H1 (cell line): ENCODE data around the gene CDC45. TPM values are rescaled to one million over a fixed set of nuclear protein-coding genes. Genes with fewer than 3 reads are reported as not detected.

Experiments
- CTCF ChIA-PET: fragments of 300-600 bp; sonication (Branson Sonifier 250); formaldehyde crosslinking; loops from one replicate; lab custom pipeline; 2021; ENCODE audit not compliant: partially characterized antibody; lab: Charles Lee
- POLR2A ChIA-PET: fragments of 300-600 bp; sonication (Branson Sonifier 250); formaldehyde crosslinking; loops from one replicate; lab custom pipeline; 2021; ENCODE audit warnings: inconsistent platforms; ENCODE audit not compliant: partially characterized antibody; lab: Charles Lee
- DNase-seq, 2 experiments: peaks; one replicate each; pipeline versions ENCODE4 v3.0.0 to v3.0.0-alpha.2; 2010 to 2022; ENCODE audit warnings: low spot score in 2 of 2, low read depth in 1 of 2, mixed read lengths in 1 of 2
- FAIRE-seq: peaks from 2 replicates; lab custom pipeline; 2011; peaks lifted over from hg19 to GRCh38; lab: Jason Lieb, UNC
- H2AFZ ChIP-seq: 2 replicates; pipeline ENCODE4 v1.8.1; 2012; ENCODE audit warnings: low read length, inconsistent platforms
- H2AK5ac ChIP-seq: 2 replicates; pipeline ENCODE4 v1.6.1; 2013; ENCODE audit warnings: low read depth, low read length
- H2BK120ac ChIP-seq: replicated peaks from 2 replicates; pipeline ENCODE3; 2013; ENCODE audit warnings: low read depth, low read length, inconsistent platforms
- H2BK12ac ChIP-seq: 2 replicates; pipeline ENCODE4 v1.6.1; 2013; ENCODE audit warnings: low read depth, low read length
- H2BK15ac ChIP-seq: 2 replicates; pipeline ENCODE4 v1.6.1; 2013; ENCODE audit warnings: low read length
- H2BK20ac ChIP-seq: 2 replicates; pipeline ENCODE4 v1.6.1; 2013; ENCODE audit warnings: low read length
- H2BK5ac ChIP-seq: 2 replicates; pipeline ENCODE4 v1.6.1; 2013; ENCODE audit warnings: low read depth, low read length
- H3K14ac ChIP-seq: 2 replicates; pipeline ENCODE4 v1.6.1; 2013; ENCODE audit warnings: inconsistent platforms; ENCODE audit not compliant: insufficient read length
- H3K18ac ChIP-seq: 2 replicates; pipeline ENCODE4 v1.6.1; 2013; ENCODE audit warnings: low read length; ENCODE audit errors: extremely low read depth
- H3K23ac ChIP-seq: 2 replicates; pipeline ENCODE4 v1.6.1; 2013; ENCODE audit warnings: inconsistent platforms; ENCODE audit not compliant: insufficient read length
- H3K23me2 ChIP-seq: 2 replicates; pipeline ENCODE4 v1.6.1; 2013; ENCODE audit warnings: low read depth, low read length
- H3K27ac ChIP-seq: 2 replicates; pipeline ENCODE4 v1.6.1; 2011; ENCODE audit warnings: low read depth, low read length, inconsistent platforms
- H3K27me3 ChIP-seq, 4 experiments: replicated peaks in 1 of 4; 1 replicate in 1 of 4; 2 replicates in 3 of 4; pipeline versions ENCODE4 v1.6.1 to v1.8.1; 2011 to 2013; ENCODE audit warnings: low read length in 3 of 4, mild to moderate bottlenecking in 3 of 4, inconsistent platforms in 2 of 4, mixed read lengths in 2 of 4, moderate library complexity in 1 of 4; ENCODE audit not compliant: control insufficient read depth in 3 of 4, insufficient read depth in 3 of 4; ENCODE audit errors: extremely low read depth in 1 of 4
- H3K36me3 ChIP-seq, 4 experiments: 2 replicates each; pipeline versions ENCODE4 v1.6.1 to v1.8.1; 2011 to 2013; ENCODE audit warnings: mild to moderate bottlenecking in 4 of 4, low read length in 3 of 4, moderate library complexity in 2 of 4, control low read depth in 1 of 4, inconsistent platforms in 1 of 4; ENCODE audit not compliant: insufficient read depth in 4 of 4, control insufficient read depth in 2 of 4
- H3K4ac ChIP-seq: replicated peaks from 2 replicates; pipeline ENCODE3; 2013; ENCODE audit warnings: low read length, low read depth, mixed read lengths, inconsistent platforms; ENCODE audit not compliant: insufficient read length
- H3K4me1 ChIP-seq, 4 experiments: replicated peaks in 1 of 4; 1 replicate in 1 of 4; 2 replicates in 3 of 4; pipeline versions ENCODE4 v1.6.1 to v1.8.1; 2011 to 2013; ENCODE audit warnings: low read length in 3 of 4, inconsistent platforms in 2 of 4, mixed read lengths in 1 of 4; ENCODE audit not compliant: insufficient read depth in 4 of 4, control insufficient read depth in 3 of 4
- H3K4me2 ChIP-seq, 2 experiments: 2 replicates each; pipeline versions ENCODE4 v1.6.1 to v1.8.1; 2011 to 2013; ENCODE audit warnings: low read depth in 2 of 2, low read length in 2 of 2, control low read depth in 1 of 2, inconsistent platforms in 1 of 2, mild to moderate bottlenecking in 1 of 2; ENCODE audit not compliant: insufficient read depth in 1 of 2
- H3K4me3 ChIP-seq, 4 experiments: fragments of 200-600, 300-600 bp in 1 of 4; sonication (generic), shearing (Covaris generic), sonication (Bioruptor Twin) in 1 of 4; 2 replicates each; pipeline versions ENCODE4 v1.5.1 to v1.8.1; 2011 to 2016; ENCODE audit warnings: low read length in 4 of 4, low read depth in 3 of 4, control low read depth in 2 of 4, inconsistent platforms in 2 of 4, mild to moderate bottlenecking in 2 of 4, mixed read lengths in 1 of 4, moderate library complexity in 1 of 4; ENCODE audit not compliant: insufficient read depth in 2 of 4; ENCODE audit errors: extremely low read depth in 1 of 4
- H3K56ac ChIP-seq: replicated peaks from 2 replicates; pipeline ENCODE3; 2013; ENCODE audit warnings: low read depth, mild to moderate bottlenecking, mixed read lengths, low read length, inconsistent platforms; ENCODE audit not compliant: insufficient read length
- H3K79me1 ChIP-seq: 2 replicates; pipeline ENCODE4 v1.6.1; 2013; ENCODE audit warnings: low read depth, low read length, control low read depth
- H3K79me2 ChIP-seq, 2 experiments: 2 replicates each; pipeline versions ENCODE4 v1.6.1 to v1.8.1; 2012 to 2013; ENCODE audit warnings: low read length in 2 of 2, mild to moderate bottlenecking in 2 of 2, inconsistent platforms in 1 of 2; ENCODE audit not compliant: insufficient read depth in 2 of 2, control insufficient read depth in 1 of 2
- H3K9ac ChIP-seq, 4 experiments: replicated peaks in 1 of 4; 1 replicate in 1 of 4; 2 replicates in 3 of 4; pipeline versions ENCODE4 v1.6.1 to v1.8.1; 2011 to 2013; ENCODE audit warnings: low read depth in 3 of 4, low read length in 3 of 4, control low read depth in 2 of 4, mild to moderate bottlenecking in 2 of 4, moderate library complexity in 2 of 4, inconsistent platforms in 1 of 4; ENCODE audit errors: extremely low read depth in 1 of 4
- H3K9me3 ChIP-seq, 2 experiments: 2 replicates each; pipeline versions ENCODE4 v1.6.1 to v1.8.1; 2012 to 2013; ENCODE audit warnings: mild to moderate bottlenecking in 2 of 2, moderate library complexity in 2 of 2, control low read depth in 1 of 2, inconsistent platforms in 1 of 2, low read depth in 1 of 2, low read length in 1 of 2, mixed read lengths in 1 of 2; ENCODE audit not compliant: insufficient read depth in 2 of 2
- H4K20me1 ChIP-seq, 2 experiments: replicated peaks in 1 of 2; 2 replicates each; pipeline versions ENCODE3 to v1.8.1; 2011 to 2013; ENCODE audit warnings: inconsistent platforms in 2 of 2, low read length in 2 of 2, mild to moderate bottlenecking in 1 of 2; ENCODE audit not compliant: insufficient read depth in 2 of 2, control insufficient read depth in 1 of 2
- H4K5ac ChIP-seq: 2 replicates; pipeline ENCODE4 v1.6.1; 2013; ENCODE audit warnings: low read length, low read depth, mixed read lengths, inconsistent platforms; ENCODE audit not compliant: insufficient read length
- H4K8ac ChIP-seq: 2 replicates; pipeline ENCODE4 v1.8.0; 2013; ENCODE audit warnings: mild to moderate bottlenecking, moderate library complexity, low read length, inconsistent platforms; ENCODE audit not compliant: insufficient read depth; ENCODE audit errors: extremely low read depth
- H4K91ac ChIP-seq: replicated peaks from 2 replicates; pipeline ENCODE3; 2013; ENCODE audit warnings: low read length, mixed read lengths, inconsistent platforms; ENCODE audit not compliant: insufficient read length
- CREB1 ChIP-seq: IDR thresholded peaks from 2 replicates; pipeline ENCODE4 v1.6.1; 2012; ENCODE audit warnings: inconsistent platforms
- JUND ChIP-seq: IDR thresholded peaks from 2 replicates; pipeline ENCODE4 v1.6.1; 2011; ENCODE audit warnings: mild to moderate bottlenecking, improper control_type of control experiment, low read length
- RXRA ChIP-seq: IDR thresholded peaks from 2 replicates; pipeline ENCODE4 v1.6.1; 2011; ENCODE audit warnings: low read depth, mild to moderate bottlenecking, low read length, moderate library complexity; ENCODE audit not compliant: insufficient read depth
- WGBS, 2 experiments: shearing (Covaris generic) in 1 of 2; methylation state at CpG; one replicate each; pipeline versions ENCODE4 v1.1.6 to v1.1.7; 2013 to 2015; ENCODE audit warnings: low lambda C conversion rate in 2 of 2, mixed read lengths in 2 of 2, inconsistent platforms in 1 of 2, low coverage in 1 of 2, missing lambda C conversion rate in 1 of 2; ENCODE audit not compliant: insufficient replicate concordance in 2 of 2, insufficient coverage in 1 of 2, insufficient read length in 1 of 2; ENCODE audit errors: extremely low coverage in 1 of 2, missing lambda C conversion rate in 1 of 2; 5-methylcytosine and 5-hydroxymethylcytosine counted together
- polyA plus RNA-seq, 7 experiments: library from polyadenylated mRNA; depleted of rRNA in 3 of 7; stranded (reverse) in 5 of 7; unstranded in 2 of 7; fragments of >200 nt in 5 of 7; fragments of 200-250 nt in 2 of 7; gene quantifications; 1 replicate in 5 of 7; 2 replicates in 1 of 7; 4 replicates in 1 of 7; pipeline versions ENCODE4 v1.2.1 to v1.2.3, GENCODE V29; 2011 to 2013; ENCODE audit warnings: missing spikeins in 2 of 7, mixed read lengths in 2 of 7
- total RNA-seq: library from RNA; stranded (reverse); fragmentation: NEBNext Ultra II Directional; extraction: Animal tissue kit (Norgen Biotek cat#: 25700); gene quantifications from 2 replicates; pipeline ENCODE4 v1.2.1, GENCODE V29; 2021

CDC45 gene
- total and polyA plus RNA-seq, 2 of the 8 experiments (the other 6 are each of a cell fraction or from before 2014, with no cell fraction given): 31.9 to 37.7 TPM

DNA sequence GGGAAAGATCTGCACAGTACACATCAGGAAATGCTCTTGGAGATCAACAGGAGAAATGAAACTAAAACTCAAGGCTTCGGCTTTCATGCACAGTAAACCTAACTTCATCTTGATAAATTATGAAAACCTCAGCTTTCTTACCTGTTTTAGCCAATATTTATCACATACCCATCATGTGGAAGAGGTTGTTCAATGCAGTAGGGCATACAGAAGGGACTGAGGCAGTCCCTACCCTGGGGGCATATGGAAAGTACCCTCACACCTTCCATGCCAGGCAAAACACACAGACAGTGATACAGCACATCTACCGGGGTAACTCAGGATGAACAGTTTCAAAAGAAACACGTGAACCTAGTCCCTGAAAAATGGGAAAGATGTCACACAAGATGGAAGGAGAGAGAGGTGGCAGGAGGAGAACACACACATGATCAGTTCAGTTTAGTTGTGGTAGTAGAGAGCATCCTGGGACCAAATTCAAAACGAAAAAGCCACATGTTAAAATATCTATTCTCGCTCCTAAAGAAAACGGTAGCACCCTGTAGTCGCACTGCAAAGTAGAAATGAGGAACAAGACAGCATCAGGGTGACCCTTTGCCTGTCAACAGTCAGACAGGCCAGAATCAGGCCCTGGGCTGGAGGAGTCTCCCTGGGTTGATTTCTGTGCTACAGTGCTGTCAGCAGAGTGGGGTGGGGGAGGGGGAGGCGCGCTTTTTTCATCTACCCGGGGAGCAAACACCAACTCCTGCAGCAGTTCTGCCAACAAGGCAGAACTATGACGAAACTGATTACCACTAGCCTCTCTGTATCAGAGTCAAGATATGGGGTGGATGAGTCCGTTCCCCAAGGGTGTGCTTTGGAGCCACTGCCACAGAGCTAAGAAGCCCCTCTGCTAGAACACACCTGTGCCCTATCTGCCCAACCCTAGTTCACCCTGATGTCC lies 49.5 kb upstream of the CDC45 start:
- H3K18ac ChIP-seq: no peak overlapping the region
- H3K23me2 ChIP-seq: peaks cover 11% of the 10 kb centered on the region
- H3K9me3 ChIP-seq: no peaks in the 10 kb centered on the region
- no peak overlapping the region for H2BK120ac ChIP-seq
- CTCF ChIA-PET: interaction anchor here (0.7 to 1.0 kb wide), 3 partner anchors 10 to 24 kb away, joined by 3 read pairs; no protein-coding TSS in a partner anchor
- H2BK5ac ChIP-seq: no peak overlapping the region
- H3K4ac ChIP-seq: no peak overlapping the region
- H3K36me3 ChIP-seq: peaks cover 2 to 5% (median 4%) of the 10 kb centered on the region in 4 experiments; a peak in 5 of 8 replicates
- 0 out of 2 replicates have a peak overlapping the region, but pooled peaks have one; percentile 54 for H3K27ac ChIP-seq
- H3K9ac ChIP-seq: peak overlapping the region; percentile 8 to 92 (median 82)
- no peak overlapping the region for H3K23ac ChIP-seq
- peaks cover 0 to 9% (median 4%) of the 10 kb centered on the region in 4 experiments; a peak in 5 of 7 replicates for H3K4me1 ChIP-seq
- no peak overlapping the region for H2BK12ac ChIP-seq
- no peak overlapping the region for H2AFZ ChIP-seq
- H3K4me3 ChIP-seq: peak overlapping the region; percentile 73 to 86 (median 81)
- no peak overlapping the region for H2BK15ac ChIP-seq
- no peak overlapping the region for H2BK20ac ChIP-seq
- H3K79me1 ChIP-seq: peaks cover 15% of the 10 kb centered on the region
- no peak overlapping the region for H3K56ac ChIP-seq
- peak overlapping the region; percentile 58 to 85 for H3K4me2 ChIP-seq
- peaks cover 37 to 58% of the 10 kb centered on the region in 2 experiments for H3K79me2 ChIP-seq
- H4K20me1 ChIP-seq: peaks cover 16 to 26% of the 10 kb centered on the region in 2 experiments
- no peaks in the 10 kb centered on the region for H3K27me3 ChIP-seq
- no peak overlapping the region for H4K91ac ChIP-seq
- WGBS, 2 experiments: 47% methylated on average over 12 of the region's 12 CpGs; no CpG with 5 or more reads in 1 of the 2 experiments
- no peak overlapping the region for H4K5ac ChIP-seq
- peak overlapping the region; percentile 98 for H4K8ac ChIP-seq
- DNase-seq: no peak
- H2AK5ac ChIP-seq: no peak overlapping the region
- no peak overlapping the region for H3K14ac ChIP-seq
- FAIRE-seq: no peak
- POLR2A ChIA-PET: interaction anchor here (0.5 to 7.9 kb wide), 6 partner anchors 9 to 139 kb away, joined by 3 to 127 read pairs (median 14); partner anchors contain the start of genes C22orf39 and CLTCL1
- no peak for TF ChIP-seq CREB1
- TF ChIP-seq RXRA: no peak
- TF ChIP-seq JUND: no peak
